HG03469 (cell line): ENCODE data around the gene GSG1L.

ENCODE experiments used
- ATAC-seq: cut with Tn5 transposase; IDR thresholded peaks from one replicate; pipeline ENCODE4 v1.9.1; 2021; ENCODE audit warnings: mild to moderate bottlenecking, moderate library complexity, moderate number of reproducible peaks; ENCODE audit not compliant: unreplicated experiment

Gene GSG1L

DNA sequence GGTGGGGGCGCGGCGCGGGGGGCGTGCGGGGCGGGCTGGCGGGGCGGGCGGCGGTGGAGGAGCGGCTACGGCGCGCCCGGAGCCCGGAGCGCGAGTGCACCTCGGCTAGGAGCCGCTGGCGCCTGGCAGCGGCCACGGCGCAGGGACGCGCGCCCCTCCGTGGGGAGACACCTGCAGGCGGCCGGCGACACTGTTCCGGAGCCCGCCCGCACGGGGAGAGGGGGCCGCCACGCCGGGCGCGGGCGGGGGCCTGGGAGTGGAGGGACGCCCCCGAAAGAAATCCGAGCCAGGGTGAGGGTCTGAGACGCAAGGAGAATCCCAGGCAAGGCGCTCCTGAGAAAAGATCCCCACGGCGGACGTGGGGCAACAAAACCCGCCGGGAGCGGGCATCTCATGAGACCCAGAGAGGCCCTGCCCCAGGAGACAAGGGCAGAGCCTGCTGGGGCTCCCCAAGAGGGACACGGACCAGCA is at the start of gene GSG1L:
Gene GSG1L, minus strand, starts transcription at position 124 of the 471 bp plus-strand sequence. CDS start 290 bp downstream, outside the sequence.
- ATAC-seq, result no peak

- ATAC-seq, result no peak
Observed at GRCh38 chr16:28112908-28113307, 49.4 kb upstream of the GSG1L start.

GRCh38 chr16:28110977-28111376 is 47.5 kb upstream of the GSG1L start:
- no peak for ATAC-seq

- no peak for ATAC-seq
Observed at GRCh38 chr16:28110479-28110878, 47.0 kb upstream of the GSG1L start.

GRCh38 chr16:28110074-28110473 is 46.6 kb upstream of the GSG1L start:
- ATAC-seq, result no peak

- ATAC-seq, result no peak
Observed at GRCh38 chr16:28108590-28109247, 45.2 kb upstream of the GSG1L start.

DNA sequence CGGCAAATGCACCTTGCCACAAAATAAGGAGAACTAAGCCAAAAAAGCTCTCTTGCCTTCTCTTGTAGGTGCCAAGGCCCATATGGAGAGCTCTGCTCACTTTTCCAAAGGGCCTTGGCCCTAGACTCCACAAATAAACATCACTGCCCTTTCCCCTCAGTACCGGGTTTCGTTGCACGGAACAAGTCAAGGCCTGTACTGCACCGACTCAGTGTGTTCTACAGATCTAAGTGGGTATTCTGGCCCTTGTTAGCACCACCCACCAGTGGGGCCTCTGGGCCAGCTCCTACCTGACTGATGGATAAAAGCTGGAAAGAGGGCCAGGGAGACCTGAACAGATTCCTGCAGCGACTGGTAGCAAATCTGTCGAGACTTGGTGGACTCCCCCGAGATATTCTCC is 43.7 kb upstream of the GSG1L start:
- no peak for ATAC-seq

- no peak for ATAC-seq
Observed at GRCh38 chr16:28106467-28107215, 43.1 kb upstream of the GSG1L start.

GRCh38 chr16:28105954-28106353 is 42.4 kb upstream of the GSG1L start:
- ATAC-seq, result no peak

DNA sequence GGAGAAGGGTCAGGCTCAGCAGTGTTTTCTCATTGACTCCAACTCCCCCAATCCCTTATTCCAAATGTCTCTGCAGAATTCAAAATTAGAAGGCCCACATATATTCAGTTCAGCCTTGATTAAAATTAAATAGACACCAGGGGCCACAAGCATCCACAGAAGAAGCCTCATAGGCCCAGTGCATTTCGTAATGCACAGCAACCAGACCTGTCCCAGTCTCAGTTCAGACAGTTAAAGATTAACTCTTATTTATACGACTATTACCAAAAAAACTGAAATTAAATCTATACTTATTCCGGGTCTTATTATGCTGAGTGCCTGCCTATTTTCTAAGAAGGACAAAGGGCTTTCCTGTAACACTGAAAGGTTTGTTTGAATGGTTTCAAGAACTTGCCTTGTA is 41.8 kb upstream of the GSG1L start:
- no peak for ATAC-seq

DNA sequence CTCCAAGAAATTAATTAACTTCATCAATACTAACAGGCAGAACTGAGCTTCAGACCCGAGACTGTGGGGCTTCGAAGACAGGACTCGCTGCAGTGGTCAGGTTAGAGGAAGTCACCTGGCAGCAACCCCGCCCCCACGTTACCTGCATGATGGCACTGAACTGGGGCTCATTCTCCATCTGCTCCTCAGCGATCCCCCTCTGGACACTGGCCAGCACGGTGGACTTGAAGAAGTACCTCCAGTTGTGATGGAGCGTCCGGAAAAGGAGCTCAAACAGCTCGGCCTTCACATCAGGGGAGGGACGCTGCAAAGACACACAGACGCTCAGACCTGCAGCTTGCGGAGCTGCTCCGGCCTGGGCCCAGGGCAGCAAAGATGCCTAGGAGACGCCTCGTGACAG is 40.9 kb upstream of the GSG1L start:
- ATAC-seq, result no peak

GRCh38 chr16:28103516-28104170 is 40.1 kb upstream of the GSG1L start:
- no peak for ATAC-seq

DNA sequence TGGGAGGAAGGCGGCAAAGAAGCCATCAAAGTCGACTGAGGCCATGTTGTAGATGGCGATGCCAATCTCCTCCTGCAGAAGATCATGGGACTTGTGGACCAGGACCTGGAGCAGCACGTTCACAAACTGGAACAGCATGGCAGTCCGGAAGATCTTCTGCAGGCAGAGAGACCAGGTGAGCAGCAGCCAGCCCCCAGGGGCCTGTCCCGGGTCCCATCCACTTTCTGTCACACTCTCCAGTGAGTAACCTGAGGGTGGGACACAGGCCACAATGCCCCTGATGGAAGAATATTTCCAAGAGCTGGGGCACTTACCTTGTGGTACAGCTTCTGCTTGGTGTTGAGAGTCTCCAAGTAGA is 38.0 kb upstream of the GSG1L start:
- no peak for ATAC-seq

DNA sequence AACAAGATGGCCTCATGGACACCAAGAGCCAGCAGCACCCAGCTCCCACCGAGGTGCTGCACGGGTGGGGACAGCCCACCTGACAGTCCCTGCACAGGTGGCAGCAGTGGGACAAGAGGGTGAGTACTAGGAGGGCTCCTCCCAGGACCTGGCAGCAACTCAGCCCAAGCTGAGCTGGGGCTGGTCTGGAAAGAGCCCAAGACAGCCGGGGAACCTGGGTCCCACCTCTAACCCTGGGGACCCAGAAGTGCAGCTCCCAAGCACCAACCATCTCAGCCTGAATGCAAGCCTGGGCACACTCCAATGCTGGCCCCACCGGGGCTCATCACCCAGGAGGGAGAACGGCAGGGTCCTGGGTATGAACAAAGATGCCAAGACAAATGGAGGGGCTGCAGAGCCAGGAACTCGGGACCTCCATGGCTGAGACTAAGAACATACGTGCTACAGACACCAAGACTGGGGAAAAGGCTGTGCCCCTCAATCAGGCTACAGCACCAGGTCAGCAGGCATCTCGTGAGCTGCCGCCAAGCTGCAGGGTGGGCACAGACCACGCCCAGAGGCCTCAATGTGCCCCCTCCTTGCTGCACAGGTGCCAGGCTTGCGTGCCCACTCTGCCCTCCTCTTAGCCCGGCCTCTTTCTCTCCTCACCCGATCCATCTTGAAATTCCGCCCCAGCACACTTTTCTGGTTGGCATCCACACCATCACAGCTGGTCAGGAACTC is 37.5 kb upstream of the GSG1L start:
- no peak for ATAC-seq

DNA sequence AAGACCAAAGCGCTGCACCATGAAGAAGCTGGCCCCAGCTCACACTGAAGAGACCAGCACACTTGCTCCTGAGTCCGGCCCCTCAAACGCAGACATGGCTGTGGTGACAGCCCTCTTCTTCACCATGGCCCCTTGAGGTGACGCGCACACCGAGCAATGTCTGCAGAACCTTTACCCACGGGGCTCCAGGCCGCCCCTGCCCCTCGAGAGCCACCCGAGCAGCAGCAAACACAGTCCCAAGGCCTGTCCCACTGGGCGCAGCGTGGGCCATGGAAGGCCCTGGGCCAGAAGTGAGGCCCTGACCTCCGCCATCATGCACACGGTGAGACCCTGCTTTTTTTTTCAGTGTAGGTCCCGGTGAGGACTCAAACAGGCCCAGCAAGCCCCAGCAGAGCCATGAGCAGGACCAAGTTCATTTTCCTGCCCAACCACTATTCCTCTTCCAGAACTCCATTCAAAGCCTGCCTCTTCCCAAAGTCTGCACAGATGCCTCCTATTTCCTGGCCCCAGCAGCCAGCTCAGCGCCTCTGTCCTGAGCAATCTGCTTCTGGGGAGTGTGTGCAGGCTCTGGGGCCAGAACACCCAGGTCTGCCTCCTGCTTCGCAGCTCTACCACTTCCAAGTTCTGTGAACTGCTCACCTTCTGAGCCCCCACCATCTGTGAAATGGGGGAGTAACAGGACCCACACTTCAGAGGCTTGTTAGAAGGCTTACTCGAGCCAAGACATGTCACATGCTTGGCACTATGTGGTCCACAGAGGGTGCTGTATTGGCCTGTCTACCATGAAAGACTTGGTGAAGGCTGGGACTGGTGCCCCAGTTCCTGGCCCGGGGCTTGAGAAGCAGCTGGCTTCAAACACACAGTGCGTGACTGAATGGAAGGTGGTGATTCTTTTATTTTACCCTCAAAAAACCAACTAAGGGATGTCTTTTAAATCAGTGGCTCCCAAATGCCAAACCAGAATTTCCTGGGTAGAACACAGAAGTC is 35.7 kb upstream of the GSG1L start:
- ATAC-seq, result no peak

GRCh38 chr16:28098171-28098958 is 34.9 kb upstream of the GSG1L start:
- ATAC-seq, result no peak

DNA sequence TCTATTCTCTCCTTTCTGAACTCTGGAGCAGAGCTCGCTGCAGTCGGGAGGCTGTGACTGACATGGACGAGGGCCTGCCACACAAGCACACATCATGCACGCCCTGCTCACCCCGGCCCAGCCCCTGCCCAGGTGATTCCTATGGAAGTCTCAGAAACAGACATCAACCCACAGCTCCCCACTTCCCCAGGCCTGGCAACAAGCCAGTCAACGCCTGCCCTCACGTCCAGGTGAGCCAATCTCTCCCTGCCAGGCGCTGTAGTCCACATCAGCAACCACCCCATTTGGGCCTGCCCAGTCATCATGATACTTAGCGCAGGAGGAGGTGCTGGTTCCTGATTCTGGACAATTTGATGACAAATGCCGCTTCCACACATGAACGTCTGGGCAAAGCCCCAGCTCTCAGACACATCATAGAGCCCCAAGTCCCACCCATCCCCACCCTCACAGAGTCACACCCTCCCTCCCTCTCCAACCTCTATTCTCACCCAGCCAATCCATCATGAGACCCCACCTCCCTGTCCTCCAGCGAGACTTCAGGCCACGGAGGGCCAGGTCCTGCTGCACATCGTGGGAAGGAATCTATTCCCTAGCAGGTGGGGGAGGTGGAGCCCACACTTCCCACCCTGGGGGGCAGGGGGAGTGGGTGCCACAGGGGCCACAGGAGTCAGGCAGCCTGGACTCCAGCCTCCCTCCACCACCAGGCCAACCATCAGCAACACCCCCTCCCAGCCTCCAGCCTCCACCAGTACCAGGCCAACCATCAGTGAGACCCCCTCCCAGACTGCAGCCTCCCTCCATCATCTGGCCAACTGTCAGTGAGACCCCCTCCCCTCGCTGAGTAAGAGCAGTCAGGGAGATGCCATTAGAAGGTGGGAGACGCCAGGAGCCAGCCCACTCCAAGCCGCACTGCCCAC is 33.7 kb upstream of the GSG1L start:
- ATAC-seq, result no peak

GRCh38 chr16:28093385-28093725 is 29.8 kb upstream of the GSG1L start:
- no peak for ATAC-seq
